Eye (tissue), 1 donor: ENCODE results near the gene CEPT1.
"Not testable (repeated sequence)": the region's sequence is repeated elsewhere in the genome, so short reads cannot be mapped to it uniquely, and the experiment has no call there.

ENCODE experiments used
- DNase-seq: peaks from one replicate; pipeline ENCODE4 v3.0.0-alpha.2; 2015

Gene CEPT1

DNA sequence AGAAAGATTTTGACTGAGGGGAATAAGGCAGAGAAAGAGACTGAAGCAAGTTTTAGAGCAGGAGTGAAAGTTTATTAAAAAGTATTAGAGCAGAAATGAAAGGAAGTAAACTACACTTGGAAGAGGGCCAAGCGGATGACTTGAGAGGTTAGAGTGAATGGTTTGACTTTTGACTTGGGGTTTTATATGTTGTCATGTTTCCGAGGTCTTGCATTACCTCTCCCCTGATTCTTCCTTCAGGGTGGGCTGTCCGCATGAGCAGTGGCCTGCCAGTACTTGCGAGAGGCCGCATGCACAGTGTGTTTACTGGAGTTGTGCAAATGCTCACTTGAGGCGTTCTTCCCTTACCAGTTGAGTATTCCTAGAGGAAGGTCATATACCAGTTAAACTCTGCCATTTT is 73.4 kb downstream of the CEPT1 start:
- no peak for DNase-seq

DNA sequence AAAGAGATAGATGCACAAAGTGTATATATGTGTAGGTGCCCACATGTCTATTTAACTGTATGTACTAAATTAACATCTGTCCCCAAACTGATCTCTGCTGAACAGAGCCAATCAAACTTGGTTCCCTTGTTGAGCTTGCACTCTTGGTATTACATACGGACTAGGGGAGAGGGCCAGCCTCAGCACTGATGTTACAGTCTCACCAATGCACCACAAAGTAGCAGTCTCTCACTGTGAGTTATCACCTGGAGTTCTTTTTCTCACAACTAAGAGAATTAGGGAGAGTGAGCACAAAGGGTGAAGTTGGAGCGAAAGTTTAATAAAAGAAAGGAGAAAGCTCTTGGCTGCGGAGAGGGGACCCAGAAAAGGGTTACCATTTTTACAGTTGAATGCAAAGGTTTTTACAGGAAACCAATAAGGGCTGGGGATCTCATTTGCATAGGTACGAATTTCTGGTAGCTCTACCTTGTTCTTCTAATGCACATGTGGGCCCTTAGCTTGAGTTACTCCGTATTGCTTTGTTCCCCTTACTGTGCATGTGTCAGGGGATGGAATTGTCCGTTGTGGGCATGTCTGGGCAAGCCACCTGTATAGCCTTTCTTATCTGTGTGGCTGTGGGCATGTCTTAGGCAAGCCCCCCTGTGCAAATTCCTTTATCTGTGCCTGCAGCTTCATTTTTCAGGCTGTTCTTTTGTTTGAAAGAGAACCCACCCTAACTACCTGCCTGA is 74.2 kb downstream of the CEPT1 start:
- no peak for DNase-seq

DNA sequence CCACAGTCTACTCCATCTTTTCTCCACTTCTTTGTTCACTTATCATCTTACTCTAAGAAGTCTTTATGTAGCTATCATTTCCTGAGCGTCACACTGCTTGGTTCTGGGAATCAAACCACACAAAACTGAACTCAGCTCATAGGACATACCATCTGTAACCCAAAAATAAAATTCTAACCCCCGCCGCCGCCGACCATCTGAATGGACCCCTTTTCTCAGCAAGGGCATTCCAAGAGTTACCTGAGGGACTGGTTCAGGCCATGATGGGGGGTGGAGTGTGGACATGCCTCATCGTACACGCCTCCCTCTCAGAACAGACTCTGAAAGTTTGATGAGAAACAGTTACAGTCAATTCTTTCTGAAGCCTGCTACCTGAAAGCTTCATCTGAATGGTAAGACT is 74.9 kb downstream of the CEPT1 start:
- DNase-seq = no peak

DNA sequence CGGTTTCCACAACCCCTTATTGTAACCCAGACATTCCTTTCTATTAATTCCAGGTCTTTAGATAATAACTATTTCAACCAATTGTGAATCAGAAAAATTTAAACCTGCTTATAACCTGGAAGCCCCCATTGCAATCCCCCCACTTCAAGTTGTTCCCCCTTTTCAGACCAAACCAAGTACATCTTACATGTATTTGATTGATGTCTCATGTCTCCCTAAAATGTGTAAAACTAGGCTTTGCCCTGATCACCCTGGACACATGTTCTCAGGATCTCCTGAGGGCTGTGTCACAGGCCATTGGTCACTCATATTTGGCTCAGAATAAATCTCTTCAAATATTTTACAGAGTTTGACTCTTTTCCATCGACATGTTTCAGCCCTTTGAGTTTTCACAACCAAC is 75.3 kb downstream of the CEPT1 start:
- DNase-seq = not testable (repeated sequence)

DNA sequence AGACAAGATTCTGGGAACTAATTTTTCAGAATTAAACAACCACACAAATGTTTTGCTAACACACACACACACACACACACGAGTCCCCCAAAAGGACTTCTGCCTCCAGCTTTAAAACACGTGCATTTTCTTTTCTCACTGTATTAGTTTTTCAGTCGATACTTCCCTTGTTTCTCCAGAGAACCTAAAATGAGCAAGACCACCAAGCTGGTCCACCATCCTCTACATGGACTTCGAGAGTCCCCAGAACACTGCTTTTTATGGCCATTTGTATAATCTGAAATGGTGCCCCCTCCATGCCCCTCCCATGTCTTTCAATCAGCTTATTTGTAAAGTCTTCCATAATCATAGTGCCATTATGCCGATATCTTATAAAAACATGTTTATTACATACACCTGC is 76.7 kb downstream of the CEPT1 start:
- no peak for DNase-seq

DNA sequence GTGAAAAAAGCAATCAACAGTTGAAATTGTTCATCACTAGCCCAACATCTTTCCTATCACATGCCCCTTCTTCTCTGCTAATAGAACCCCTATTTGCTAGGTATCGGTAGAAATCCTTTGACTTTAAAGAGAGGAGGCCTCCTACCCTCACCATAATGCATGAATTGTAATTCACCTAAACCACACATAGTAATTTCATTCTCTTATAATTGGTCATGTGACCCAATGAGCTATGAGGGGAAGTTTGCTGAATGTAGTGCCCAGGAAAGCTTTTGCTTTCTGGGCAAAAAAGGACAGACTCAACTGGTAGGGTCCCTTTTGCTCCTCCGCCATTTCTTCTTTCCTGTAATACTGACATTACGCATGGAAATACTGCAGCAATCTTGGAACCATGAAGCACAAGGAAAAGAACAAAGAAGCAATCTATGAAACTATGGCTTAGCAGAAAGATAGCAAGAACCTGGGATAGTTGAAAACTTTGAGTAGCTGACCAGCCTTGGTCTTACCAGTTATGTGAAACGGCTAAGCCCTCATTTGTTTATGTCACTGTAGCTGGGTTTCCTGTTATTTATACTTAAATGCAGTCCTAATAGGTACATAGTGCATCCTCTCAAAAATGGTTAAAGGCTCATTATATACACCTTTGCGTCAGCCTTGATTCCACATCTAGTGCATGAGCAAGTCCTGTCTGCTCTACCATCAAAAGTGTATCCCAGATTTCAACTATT is 77.3 kb downstream of the CEPT1 start:
- no peak for DNase-seq

DNA sequence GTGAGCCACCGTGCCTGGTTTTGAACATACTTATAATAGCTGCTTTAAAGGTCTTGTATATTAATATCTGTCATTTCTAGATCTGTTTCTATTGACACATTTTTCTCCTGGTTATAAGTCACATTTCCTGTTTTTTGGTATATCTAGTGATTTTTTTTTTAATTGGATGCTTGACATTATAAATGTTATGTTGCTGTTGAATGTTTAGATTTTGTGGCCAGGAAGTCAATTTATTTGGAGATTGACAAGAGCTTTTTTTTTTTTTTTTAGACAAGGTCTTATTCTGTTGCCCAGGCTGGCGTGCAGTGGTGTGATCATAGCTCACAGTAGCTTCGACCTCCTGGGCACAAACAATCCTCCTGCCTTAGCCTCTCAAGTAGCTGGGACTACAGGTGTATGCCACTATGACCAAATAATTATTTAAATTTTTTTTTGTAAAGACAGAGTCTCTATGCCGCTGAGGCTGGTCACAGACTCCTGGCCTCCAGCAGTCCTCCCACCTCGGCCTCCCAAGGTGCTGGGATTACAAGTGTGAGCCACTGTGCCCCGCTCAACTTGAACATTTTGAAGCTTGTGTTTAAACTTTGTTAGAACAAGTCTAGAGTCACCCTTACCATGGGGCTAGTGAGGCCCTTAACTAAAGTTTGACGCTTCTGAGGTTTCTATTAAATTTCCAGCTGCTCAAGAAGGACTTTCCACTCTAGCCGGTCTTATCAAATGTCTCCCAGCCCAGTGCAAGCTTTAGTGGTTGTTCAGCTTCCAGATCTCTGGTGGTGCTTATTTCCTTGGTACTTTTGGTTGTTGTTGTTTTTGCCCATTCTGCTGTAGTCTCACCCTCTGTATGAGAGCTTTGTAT is 78.9 kb downstream of the CEPT1 start:
- DNase-seq = no peak

DNA sequence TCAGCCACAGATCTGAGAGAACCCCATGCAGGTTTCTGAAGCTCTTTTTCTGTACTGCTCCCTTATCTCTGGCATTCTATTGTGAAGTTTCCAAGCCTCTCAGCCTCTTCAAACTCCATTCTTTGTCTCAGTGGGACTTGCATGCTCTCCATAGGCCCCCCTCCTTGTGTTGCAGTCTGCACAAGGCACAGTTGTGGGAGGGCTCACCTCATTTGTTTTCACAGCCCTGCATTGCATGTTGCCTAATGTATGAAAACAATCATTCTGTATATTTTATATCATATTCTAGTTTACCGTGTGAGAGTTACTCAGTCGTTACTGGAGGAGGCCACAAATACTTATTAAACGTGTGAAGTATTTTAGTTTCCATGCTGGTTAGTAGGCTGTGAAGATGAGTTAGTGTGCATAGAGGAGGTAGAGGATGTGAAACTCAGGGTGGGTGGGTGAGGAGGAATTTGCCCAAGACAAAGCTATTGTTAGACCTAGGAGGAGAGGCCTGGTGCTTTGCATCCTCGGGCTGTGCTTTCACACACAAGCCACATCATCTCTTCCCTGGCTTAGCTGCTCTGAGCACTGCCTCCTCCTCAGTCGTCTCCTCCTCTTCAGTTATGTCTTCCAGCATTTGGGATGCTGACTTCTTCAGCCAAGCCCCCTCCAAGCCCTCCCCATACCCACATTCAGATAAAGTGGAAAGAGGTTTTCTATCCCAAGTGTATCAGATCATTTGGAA is 79.7 kb downstream of the CEPT1 start:
- no peak for DNase-seq

DNA sequence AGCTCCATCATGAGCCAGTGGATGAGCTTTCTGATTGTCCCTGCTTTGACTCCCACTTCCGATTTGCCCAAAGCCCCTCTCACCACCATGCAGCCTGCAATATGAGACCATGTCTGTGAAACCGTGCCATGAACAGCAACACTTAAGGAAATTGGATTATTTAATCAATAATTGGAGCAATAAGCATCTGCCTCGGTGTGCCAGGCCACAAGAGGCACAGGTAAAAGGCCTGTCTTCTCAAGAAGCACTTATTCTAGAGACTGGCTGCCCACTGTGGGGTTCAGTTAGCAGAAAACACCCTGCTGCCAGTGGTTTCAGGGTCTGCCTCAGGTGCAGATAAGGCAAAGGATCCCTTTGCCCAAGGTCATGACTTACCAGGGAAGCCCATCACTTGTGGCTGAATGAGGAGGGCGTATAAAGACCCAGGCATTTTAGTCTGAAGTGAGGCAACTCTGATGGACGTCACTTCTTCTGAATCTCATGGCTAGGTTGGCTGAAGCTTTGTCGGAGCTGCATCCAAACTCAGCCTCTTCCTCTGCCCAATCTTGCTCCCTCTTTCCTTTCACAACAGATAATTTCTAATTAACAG is 80.4 kb downstream of the CEPT1 start:
- no peak for DNase-seq

DNA sequence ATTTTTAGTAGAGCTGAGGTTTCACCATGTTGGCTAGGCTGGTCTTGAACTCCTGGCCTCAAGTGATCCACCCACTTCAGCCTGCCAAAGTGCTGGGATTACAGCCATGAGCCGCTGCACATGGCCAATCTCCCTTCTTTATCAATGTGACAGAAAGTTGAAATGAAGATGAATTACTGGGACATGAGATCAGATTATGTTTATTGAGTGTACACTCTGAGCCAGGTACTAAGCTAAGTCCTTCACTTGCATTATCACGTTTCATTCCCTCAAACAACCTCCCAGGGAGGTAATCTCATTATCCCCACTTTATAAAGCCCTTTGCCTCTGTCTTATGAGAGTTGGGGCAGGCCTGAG is 81.2 kb downstream of the CEPT1 start:
- no peak for DNase-seq

DNA sequence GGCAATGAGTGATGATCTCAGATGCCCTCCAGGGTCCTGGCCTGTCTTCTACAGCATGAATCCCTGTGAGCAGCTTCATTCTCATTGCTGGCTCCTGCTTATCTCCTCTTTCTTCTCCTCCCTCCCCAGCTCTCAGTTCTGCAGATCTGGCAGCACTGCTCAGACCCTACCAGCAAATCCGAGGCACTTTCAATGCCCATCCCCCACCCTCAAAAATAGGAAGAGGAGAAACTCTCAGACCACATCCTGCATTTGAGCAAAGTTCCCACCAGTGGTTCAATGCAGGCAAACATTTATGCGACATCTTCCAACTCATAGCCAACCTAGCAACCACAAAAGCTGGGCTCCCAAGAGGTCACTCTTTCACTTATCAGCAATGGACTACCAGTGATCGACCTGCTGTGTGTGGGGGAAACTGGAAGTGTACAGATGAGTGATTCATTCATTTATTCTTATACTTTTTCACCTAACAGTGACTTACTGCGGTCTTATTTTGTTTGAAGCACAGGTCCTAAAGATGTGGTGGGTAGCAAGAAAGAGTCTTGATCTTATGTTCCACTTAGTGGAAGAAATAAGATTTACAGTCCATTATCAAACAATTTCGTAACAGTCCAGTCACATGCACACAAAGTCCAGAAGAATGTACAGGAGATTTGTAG is 81.7 kb downstream of the CEPT1 start:
- DNase-seq = no peak

DNA sequence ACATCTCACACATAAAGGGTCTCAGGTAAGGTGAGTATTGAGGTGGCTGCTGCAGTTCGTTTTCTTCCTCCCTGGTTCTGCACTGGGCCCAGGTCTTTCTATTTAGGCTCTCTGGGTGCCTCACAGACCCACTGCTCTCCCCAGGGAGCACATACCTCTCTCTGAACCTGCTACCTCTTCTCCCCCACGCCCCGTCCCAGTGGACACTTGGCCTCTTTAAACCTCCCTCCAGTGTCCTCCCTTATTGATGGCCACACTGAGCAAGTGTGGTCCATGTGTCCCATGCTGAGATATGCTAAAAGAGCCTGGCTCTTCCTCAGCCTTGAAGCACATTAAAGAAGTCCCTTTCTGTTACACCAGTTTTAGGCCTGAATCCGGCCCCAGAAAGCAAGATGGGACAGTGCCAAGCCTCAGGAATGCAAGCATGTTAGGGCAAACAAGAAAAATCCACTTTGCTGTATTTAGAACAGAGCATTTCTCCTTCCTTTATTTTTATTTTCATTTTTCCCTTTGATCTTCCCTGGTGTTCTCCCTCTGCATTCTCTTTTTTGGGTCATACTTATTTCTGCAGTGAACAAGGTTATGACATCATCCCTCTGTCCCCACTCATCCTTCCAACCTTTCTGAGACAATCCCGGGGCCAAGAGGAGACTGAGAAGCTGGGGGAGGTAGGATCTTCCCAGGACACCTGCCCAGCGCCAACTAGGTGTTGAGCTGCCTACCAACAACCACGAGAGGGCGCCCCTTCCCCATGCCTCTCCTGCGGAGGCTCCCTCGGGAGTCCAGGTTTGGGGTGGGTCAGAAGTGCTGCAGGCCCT is 82.5 kb downstream of the CEPT1 start:
- peak; percentile 77 for DNase-seq

DNA sequence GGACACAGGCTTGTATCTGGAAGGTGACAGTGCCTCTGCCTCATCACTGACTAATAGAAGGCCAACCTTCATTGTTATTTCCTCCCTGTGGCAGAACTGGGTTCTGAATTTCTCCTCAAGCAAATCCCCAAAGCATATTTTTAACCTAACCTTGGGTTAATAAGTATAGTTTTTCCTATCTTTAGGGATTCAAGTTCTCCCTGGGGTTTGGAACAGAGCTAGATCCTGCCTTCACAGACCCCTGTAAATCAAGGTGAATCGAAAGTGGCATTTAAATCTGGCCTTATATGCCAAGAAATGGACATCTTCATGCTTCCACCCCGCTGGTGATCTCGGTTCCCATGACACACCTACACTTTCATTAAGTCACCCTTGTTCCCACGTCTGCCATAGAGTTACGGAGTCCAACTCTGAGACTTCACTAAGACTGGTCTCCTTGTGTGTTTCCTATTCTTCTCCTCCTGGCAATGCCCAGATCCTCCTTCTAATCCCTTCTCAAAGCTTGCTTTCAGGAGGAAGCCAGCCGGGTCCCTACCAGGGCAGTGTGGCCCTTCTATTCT is 83.2 kb downstream of the CEPT1 start:
- no peak for DNase-seq

DNA sequence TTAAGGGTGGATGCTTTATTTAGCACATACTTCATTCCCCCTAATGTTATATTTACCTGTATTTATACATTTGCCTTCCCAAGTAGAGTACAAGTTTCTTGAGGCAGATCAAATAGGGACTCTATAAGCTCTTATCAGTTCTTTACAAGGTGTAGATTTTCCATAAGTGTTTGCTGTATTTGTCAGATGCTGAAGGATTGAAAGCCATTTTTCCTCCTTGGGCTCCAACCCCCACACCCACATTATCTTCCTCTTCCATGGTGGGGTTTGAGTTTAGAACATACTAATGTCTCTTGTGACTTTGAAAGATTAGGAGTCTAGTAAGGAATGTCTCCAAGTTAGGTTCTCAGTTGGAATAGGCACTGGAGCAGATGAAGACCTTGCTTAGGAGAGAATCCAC is 85.1 kb downstream of the CEPT1 start:
- no peak for DNase-seq

DNA sequence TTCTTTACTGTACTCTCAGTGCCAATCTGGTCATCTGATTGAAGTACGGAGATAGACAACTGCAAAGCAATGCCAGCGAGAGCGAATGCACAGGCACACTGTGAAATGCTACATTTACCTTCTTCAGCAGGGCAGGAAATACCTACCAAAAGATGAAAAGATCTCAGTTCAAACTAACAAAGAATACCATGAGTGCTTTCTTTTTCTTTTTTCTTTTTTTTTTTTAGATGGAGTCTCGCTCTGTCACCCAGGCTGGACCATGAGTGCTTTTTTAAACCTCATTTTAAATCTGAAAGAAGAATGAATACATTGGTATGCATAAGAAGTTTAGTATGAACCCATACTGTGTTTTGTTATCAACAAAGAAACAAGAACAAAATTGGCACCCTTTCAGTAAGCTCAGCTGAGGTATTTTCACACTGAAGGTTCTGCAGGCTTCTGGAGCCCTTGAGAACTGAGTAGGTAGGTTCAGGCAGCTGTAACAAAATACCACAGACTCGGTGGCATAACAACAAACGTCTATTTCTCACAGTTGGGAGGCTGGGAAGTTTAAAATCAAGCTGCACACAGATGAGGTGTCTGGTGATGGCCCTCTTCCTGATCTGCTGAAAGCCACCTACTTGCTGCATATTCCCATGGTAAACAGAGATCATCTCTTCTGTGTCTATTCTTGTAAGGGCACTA is 85.8 kb downstream of the CEPT1 start:
- DNase-seq = no peak

DNA sequence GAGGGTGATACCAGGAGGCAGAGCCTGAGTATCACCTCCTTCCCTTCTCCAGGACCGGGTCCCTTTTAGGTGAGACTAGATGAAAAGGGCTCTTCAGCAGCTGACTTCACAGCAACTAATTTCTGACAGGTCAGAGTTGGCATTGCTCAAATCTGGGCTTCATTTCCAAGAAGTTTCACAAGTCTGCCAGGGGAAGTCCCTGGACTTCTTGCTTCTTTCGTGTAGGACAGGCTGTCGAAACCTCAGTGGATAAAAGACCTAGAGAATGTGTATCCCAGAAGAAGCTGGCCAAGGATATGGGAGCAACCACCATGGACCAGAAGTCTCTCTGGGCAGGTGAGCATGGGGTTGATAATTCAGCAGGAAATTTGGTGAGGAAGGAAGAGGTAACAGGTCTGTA is 87.4 kb downstream of the CEPT1 start, which contains the start of gene CHI3L2:
CHI3L2 (plus strand) TSS at position 280 of the 400 bp plus-strand sequence; CDS start at position 297, 17 bp downstream.
- DNase-seq = no peak

DNA sequence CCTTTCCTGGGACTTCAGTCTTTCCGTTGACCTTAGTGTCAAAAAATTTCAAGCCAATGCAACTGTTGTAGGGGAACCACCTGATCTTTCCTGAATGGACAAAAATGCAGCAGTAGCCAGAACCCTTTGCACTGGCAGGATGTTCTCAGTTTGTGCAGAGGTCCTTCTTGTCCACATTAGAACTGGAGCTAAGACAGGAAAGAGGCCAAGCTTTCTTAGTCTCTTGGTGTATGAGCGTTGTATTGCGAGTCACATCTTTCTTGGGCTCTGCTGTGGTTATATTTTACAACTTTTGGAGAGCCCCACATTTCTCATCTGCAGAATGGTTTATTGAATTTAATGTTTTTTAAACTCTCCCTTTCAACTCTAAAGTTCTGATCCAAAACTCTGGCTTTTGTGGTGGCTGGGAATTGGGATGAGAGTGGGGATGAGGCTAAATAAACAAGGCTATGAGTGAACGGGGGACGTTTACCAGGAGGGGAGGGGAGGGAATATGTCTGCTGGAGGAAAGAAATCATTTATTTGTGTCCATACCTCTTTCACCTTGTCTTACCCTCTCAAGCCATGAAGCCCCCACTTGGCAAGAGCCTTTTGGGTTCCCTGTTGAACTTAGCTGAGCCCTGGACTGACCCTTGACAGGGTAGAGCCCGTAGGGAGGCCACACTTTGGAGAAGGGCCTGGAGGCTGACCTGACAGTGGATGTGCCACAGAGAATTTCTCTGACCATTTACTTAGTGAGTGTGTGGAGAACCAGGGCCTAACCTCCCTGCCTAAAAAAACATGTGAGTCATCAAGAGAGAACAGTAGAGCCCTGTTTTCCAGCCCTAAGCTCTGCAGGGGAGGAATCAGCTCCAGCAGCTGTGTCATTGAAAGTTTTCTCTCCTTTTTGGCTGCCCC is 88.1 kb downstream of the CEPT1 start:
- DNase-seq = no peak

DNA sequence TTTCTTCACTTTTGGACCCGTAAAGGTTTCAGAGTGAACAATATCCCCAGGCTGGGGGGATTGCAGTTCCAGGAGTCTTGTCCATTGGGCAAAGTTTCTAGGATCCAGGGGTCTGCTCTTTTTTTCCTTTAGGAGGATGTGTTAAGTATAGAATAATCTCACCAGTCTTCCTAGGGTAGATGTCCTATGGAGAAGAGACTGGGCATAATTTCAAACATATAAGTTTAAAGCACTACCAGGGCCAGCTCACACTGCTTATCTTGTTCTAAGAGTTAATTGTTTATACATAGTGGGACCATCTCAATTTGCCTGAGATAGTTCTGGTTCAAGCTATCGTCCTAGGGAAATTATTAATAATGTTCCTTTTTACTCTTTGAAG is 88.7 kb downstream of the CEPT1 start:
- no peak for DNase-seq

DNA sequence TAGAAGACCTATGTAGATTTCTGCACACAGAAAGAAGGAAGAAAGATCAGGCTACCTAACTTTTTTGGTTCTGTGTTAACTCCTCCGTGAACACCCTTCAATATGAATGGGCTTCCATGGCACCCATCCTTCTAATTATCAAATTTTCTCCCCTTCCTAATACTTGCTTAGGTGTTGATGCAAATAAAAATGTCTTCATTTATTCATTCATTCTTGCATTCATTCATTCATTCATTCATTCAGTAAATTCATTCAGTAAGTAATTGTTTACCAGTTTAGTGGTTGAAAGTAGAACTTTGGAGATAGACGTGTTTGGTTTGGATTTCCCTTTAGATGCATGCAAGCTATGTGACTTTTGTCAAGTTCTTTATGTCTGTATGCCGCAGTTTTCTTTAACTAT is 92.1 kb downstream of the CEPT1 start:
- DNase-seq = no peak
